Thoracic aorta (tissue), 2 donors: Measurements from ENCODE around the gene NPR2. TPM values are rescaled to one million over a fixed set of nuclear protein-coding genes. Genes with fewer than 3 reads are reported as not detected.

Source experiments
- ATAC-seq: fragments of 150-250 bp; one replicate; pipeline ENCODE4 v1.8.0; 2017; ENCODE audit warnings: low read depth; ENCODE audit not compliant: insufficient number of reproducible peaks, low FRiP score
- DNase-seq: peaks from one replicate; pipeline ENCODE4 v3.0.0-alpha.2; 2020; ENCODE audit warnings: low spot score
- H3K27ac ChIP-seq, 2 donors: fragments of 200-600 bp; sonication (generic); 1 replicate in 1 of 2; 2 replicates in 1 of 2; pipeline ENCODE4 v1.5.1; 2016; ENCODE audit warnings: mild to moderate bottlenecking in 2 of 2, moderate library complexity in 2 of 2
- H3K27me3 ChIP-seq: fragments of 200-600 bp; sonication (generic); replicated peaks from 2 replicates; pipeline ENCODE4 v1.6.0; 2016; ENCODE audit warnings: mild to moderate bottlenecking; ENCODE audit not compliant: insufficient read depth
- H3K36me3 ChIP-seq: fragments of 200-600 bp; sonication (generic); one replicate; pipeline ENCODE4 v1.5.1; 2016
- H3K4me1 ChIP-seq, 2 donors: fragments of 200-600 bp; sonication (generic); 1 replicate in 1 of 2; 2 replicates in 1 of 2; pipeline versions ENCODE4 v1.5.1 to v1.6.0; 2016; ENCODE audit warnings: low read depth in 2 of 2, mild to moderate bottlenecking in 1 of 2; ENCODE audit not compliant: control insufficient read depth in 1 of 2
- H3K4me3 ChIP-seq: fragments of 200-600 bp; sonication (generic); 2 replicates; pipeline ENCODE4 v1.5.1; 2016; ENCODE audit warnings: mild to moderate bottlenecking
- H3K9me3 ChIP-seq: fragments of 200-600 bp; sonication (generic); 2 replicates; pipeline ENCODE4 v1.5.1; 2016
- total RNA-seq, 2 donors: library from RNA; depleted of rRNA; stranded (reverse); fragments of >200 nt; gene quantifications; one replicate each; pipeline versions ENCODE4 v1.1.0 to v1.2.3, GENCODE V29; 2016
- TF ChIP-seq, protein P1 (sequence below): fragments of 200-600 bp; sonication (generic); IDR thresholded peaks from one replicate; pipeline ENCODE4 v1.5.1; 2019; ENCODE audit warnings: antibody characterized with exemption

Gene NPR2
- total RNA-seq, 2 donors from 2014 or later = 30.8 to 38.2 TPM

DNA sequence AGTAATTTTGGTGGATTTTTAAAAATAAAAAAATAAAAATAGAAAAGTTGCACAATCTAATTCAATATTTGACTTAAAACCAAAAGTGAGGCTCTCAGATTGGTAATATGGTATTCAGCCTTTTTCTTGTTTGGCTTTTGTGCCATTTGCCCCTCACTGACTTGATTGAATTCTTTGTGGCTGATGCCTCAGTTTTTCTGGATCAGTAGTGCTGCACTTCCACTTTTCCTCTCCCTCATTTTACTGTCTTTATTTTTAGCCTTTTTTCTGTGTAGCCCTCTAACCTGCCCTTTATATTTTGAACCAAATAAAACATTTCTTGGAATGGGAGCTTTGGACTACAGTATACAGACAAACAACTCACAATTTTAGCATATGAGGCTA lies 33.5 kb upstream of the NPR2 start:
- H3K9me3 ChIP-seq = no peaks in the 10 kb centered on the region
- no peak for DNase-seq
- H3K36me3 ChIP-seq = peaks cover 9% of the 10 kb centered on the region
- peak overlapping the region; percentile 80 for H3K4me3 ChIP-seq
- peak overlapping the region; percentile 89 to 96 for H3K27ac ChIP-seq
- H3K27me3 ChIP-seq = no peaks in the 10 kb centered on the region
- TF ChIP-seq, protein P1, sequence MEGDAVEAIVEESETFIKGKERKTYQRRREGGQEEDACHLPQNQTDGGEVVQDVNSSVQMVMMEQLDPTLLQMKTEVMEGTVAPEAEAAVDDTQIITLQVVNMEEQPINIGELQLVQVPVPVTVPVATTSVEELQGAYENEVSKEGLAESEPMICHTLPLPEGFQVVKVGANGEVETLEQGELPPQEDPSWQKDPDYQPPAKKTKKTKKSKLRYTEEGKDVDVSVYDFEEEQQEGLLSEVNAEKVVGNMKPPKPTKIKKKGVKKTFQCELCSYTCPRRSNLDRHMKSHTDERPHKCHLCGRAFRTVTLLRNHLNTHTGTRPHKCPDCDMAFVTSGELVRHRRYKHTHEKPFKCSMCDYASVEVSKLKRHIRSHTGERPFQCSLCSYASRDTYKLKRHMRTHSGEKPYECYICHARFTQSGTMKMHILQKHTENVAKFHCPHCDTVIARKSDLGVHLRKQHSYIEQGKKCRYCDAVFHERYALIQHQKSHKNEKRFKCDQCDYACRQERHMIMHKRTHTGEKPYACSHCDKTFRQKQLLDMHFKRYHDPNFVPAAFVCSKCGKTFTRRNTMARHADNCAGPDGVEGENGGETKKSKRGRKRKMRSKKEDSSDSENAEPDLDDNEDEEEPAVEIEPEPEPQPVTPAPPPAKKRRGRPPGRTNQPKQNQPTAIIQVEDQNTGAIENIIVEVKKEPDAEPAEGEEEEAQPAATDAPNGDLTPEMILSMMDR = no peak
- no peak for ATAC-seq
- H3K4me1 ChIP-seq = peaks cover 20 to 51% of the 10 kb centered on the region in 2 donors

DNA sequence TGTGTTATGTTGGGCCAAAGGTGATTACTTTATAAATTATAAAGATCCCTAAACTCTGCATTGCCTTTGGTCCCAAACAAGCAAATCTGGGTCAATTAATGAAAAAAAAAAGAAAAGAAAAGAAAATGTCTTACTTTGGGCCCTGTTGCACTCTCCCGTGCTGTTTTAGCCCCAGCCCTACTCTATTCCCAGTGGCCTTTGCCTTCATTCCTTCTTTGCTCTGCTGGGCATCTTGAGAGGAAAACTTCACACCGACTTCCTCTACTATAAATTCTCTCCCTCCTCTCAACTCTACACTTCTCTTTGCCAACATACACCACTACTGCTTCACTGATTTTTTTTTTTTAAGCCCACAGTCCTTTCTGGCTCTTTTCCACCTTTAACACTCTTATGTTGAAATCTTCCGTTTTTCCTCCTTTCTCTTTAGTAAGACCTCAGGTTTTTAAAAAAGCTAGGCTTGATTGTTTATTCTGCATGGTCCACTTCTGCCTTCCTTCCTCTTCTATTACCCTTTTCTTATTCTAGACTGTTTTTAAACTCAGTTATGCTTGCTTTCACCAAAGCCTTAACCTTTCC lies 32.8 kb upstream of the NPR2 start:
- no peaks in the 10 kb centered on the region for H3K9me3 ChIP-seq
- peaks cover 2% of the 10 kb centered on the region for H3K36me3 ChIP-seq
- H3K4me1 ChIP-seq = peaks cover 20 to 51% of the 10 kb centered on the region in 2 donors
- H3K4me3 ChIP-seq = peak overlapping the region; percentile 80
- DNase-seq (no peak), ATAC-seq (no peak)
- H3K27me3 ChIP-seq = no peaks in the 10 kb centered on the region
- peak overlapping the region; percentile 63 to 96 for H3K27ac ChIP-seq
- TF ChIP-seq, protein P1 = no peak

DNA sequence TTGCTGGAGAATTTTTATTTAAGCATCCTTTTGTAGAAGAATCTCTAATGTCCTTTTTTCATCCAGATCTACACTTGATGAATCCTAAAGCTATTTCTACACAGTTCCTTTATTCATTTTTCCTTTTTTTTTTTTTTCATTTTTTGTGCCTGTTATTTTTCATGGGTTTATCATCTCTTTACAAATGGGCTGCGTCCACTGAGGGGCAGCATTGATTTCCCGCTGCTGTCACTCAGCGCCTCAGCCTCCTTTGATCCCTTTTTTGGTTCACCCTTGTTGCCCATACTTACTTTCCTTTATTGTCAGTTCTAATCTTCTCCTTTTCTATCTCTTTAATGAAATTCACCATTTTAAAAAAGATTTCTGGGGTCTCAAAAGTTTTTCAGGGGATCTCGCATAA lies 31.6 kb upstream of the NPR2 start:
- ATAC-seq (no peak), DNase-seq (no peak)
- H3K4me1 ChIP-seq = peaks cover 20 to 51% of the 10 kb centered on the region in 2 donors
- H3K9me3 ChIP-seq = no peaks in the 10 kb centered on the region
- TF ChIP-seq, protein P1 = no peak
- H3K27ac ChIP-seq = peak overlapping the region in 1 of 2 donors; percentile 21
- H3K4me3 ChIP-seq = no peak overlapping the region
- no peaks in the 10 kb centered on the region for H3K27me3 ChIP-seq
- H3K36me3 ChIP-seq = no peaks in the 10 kb centered on the region

DNA sequence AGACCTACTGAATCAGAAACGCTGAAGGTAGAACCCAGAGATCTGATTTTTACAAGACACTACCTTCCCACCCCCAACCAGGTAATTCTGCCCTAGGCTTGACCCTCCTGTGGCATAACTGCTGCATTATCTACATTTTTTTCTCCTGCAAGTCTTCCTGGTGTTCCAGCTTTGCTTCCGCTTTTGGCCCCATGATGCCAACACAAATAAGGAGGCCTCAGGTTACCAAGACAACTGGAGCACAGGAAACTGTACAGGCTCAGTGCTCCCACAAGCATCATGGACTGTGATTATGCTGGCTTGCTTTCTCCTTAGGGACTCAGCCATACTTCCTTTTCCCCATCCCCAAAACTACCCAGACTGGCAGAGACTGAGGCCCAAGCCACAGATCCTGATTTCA lies 30.7 kb upstream of the NPR2 start:
- H3K4me3 ChIP-seq = no peak overlapping the region
- no peaks in the 10 kb centered on the region for H3K9me3 ChIP-seq
- DNase-seq = no peak
- TF ChIP-seq, protein P1 = no peak
- peak overlapping the region; percentile 21 to 37 for H3K27ac ChIP-seq
- H3K4me1 ChIP-seq = peaks cover 20 to 51% of the 10 kb centered on the region in 2 donors
- ATAC-seq = no peak
- H3K27me3 ChIP-seq = no peaks in the 10 kb centered on the region
- no peaks in the 10 kb centered on the region for H3K36me3 ChIP-seq

DNA sequence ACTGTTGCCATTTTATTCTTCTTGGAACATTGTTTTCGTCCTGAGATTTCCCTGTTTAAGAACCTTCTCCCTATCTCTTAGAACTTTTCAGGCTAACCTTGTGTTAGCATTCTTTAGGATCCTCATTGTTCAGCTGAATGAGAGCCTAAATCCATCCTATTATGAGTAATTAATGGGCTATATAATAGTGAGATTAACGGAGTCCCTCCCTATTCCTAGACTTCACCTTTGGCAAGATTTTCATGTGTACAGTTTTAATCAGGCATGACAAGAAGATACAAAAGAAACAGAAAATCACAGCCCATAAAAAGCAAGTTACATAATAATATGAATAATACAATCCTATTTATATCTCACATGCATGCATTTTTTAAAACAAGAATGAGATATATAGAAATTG lies 28.2 kb upstream of the NPR2 start:
- no peak overlapping the region for H3K4me3 ChIP-seq
- peaks cover 8 to 32% of the 10 kb centered on the region in 2 donors for H3K4me1 ChIP-seq
- DNase-seq (no peak), ATAC-seq (no peak)
- H3K36me3 ChIP-seq = no peaks in the 10 kb centered on the region
- no peaks in the 10 kb centered on the region for H3K9me3 ChIP-seq
- H3K27ac ChIP-seq = no peak overlapping the region
- TF ChIP-seq, protein P1 = no peak
- H3K27me3 ChIP-seq = no peaks in the 10 kb centered on the region
